GM19438 (cell line): ENCODE results near the gene PLCB3.

Experiments used
- ATAC-seq: cut with Tn5 transposase; IDR thresholded peaks from one replicate; pipeline ENCODE4 v1.9.1; 2021; ENCODE audit warnings: low read depth; ENCODE audit not compliant: unreplicated experiment

PLCB3 gene

DNA sequence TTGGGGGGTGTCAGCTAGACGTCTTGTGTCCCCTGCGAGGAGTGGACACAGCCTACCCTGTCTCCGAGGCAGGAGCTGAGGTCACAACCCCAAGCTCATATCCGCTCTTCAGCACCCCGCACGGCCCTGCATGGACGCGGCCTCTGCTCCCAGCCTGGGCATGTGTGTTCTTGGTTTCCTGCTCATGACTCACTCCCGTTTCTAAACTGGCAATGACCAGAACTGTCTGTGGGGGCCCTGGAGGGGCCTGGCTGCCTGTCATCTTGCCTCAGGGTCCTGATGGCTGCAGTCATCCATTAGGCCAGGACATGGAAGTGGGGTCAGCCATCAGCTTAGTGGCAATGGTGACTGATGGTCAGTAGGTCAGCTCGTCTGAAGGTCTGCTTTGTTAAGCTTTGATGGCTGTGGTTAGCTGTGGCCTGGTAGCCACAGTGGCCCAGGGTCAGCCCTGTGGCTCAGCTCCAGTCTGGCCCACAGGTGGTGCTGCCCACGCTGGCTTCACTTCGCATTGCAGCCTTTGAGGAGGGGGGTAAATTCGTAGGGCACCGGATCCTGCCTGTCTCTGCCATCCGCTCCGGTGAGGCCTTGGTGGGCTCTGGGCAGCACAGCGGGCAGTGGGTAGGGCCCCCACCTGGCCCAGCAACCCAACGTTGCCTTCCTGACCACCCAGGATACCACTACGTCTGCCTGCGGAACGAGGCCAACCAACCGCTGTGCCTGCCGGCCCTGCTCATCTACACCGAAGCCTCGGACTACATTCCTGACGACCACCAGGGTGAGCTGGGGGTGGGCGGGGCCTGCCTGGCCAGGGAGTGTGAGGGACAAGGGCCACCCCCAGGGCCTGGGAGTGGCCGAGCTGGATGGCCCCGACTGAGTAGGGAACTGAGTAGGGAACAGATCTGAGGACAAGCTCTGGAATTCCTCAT, 12.0 kb downstream of the PLCB3 start:
- ATAC-seq = no peak

DNA sequence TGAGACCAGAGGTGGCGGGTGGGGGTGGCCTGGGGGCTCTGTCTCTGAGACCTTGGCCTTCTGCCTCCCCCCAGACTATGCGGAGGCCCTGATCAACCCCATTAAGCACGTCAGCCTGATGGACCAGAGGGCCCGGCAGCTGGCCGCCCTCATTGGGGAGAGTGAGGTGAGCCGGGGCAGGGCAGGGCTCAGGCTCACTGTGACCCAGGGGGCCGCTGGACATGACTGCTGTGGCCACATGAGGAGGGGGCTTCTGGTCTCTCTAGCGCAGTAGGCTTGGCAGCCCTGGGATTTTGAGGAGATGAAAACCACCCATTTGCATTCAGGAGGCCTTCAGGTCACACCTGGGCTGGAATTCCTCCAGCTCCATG, 12.6 kb downstream of the PLCB3 start:
- ATAC-seq = no peak

DNA sequence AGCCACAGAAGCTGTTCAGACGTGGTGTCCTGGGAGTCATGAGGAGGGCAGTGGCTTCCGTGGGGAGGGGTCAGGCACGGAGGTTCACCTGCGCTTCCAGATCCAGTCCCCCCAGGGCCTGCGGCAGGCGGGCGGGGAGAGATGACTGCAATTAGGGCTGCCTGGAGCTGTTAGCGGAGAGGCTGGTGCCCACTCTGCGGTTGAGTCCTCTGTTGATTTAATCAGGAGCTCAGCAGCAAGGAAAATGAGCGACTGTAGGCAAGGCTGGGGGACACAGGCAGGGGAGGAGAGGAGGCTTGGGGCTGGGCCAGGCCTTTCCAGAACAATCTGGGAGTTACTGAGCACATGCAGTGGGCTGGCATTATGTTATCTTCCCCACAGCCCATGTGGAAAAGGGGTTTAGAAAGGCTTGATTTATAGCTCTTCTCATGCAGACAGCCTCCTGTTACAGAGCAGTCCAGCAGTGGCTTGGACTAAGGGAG, 13.1 kb downstream of the PLCB3 start:
- ATAC-seq = no peak

DNA sequence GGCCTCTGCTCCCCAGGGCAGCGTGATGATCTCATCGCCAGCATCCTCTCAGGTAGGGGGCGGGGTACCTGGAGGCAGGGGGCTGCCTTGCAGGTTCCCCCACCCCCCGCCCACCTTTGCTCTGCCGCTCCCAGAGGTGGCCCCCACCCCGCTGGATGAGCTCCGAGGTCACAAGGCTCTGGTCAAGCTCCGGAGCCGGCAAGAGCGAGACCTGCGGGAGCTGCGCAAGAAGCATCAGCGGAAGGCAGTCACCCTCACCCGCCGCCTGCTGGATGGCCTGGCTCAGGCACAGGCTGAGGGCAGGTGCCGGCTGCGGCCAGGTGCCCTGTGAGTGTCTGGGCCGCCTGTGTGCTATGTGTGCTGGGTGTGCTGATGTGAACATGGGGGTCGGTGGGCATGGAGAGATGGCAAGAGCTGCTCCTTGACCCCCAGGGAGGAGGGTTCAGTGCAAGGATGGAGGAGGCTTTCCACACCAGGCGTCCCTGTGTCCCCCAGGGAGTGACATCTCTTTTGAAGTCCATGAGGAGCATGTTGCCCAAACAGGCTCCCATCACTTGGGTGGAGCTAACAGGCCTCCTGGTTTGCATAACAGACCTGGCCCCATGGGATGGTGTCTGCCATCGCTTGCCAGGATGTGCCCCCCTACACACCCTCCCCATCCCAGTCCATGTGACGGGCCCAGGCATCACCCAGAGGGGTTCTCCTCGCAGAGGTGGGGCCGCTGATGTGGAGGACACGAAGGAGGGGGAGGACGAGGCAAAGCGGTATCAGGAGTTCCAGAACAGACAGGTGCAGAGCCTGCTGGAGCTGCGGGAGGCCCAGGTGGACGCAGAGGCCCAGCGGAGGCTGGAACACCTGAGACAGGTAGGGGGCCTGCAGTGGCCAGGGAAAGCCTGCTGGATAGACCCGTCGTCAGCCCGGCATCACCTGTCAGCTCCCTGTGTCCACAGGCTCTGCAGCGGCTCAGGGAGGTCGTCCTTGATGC, 14.1 kb downstream of the PLCB3 start:
- ATAC-seq = no peak

DNA sequence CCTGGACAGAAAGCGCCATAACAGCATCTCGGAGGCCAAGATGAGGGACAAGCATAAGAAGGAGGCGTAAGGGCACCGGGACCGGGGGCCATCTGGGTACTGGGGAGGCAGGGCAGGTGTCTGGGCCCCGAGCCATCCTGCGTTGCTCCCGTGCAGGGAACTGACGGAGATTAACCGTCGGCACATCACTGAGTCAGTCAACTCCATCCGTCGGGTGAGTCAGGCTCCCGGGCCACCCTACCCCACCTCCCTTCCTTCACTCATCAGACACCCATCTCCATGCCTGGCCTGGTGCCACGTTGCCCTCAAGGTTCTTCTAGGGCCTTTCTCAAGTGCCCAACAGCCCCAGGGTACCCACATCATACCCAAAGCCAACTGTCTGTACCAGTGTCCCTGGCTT, 15.0 kb downstream of the PLCB3 start:
- ATAC-seq = no peak

DNA sequence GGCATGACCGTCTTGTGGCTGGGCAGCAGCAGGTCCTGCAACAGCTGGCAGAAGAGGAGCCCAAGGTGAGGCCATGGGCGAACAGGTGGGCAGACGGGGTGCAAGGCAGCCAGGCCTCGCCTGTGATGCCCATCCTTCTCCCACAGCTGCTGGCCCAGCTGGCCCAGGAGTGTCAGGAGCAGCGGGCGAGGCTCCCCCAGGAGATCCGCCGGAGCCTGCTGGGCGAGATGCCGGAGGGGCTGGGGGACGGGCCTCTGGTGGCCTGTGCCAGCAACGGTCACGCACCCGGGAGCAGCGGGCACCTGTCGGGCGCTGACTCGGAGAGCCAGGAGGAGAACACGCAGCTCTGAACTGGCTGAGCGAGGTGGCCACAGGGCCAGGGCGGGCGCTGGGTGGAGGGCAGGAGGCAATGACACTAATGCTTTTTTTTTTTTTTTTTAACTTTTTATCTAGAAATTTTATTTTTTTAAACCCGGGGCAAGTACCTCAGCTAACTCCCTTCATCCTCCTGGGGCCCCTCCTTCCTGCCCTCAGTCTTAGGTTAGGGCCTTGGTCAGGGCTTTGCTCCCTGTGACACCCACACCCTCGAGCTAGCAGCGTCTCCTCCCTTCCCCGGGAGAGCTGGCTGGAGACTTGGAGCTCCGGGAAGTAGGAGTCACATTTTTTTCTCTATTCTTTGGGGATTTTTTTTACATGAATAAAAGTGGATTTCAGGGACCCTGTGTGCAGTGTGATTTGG, 16.0 kb downstream of the PLCB3 start:
- no peak for ATAC-seq

DNA sequence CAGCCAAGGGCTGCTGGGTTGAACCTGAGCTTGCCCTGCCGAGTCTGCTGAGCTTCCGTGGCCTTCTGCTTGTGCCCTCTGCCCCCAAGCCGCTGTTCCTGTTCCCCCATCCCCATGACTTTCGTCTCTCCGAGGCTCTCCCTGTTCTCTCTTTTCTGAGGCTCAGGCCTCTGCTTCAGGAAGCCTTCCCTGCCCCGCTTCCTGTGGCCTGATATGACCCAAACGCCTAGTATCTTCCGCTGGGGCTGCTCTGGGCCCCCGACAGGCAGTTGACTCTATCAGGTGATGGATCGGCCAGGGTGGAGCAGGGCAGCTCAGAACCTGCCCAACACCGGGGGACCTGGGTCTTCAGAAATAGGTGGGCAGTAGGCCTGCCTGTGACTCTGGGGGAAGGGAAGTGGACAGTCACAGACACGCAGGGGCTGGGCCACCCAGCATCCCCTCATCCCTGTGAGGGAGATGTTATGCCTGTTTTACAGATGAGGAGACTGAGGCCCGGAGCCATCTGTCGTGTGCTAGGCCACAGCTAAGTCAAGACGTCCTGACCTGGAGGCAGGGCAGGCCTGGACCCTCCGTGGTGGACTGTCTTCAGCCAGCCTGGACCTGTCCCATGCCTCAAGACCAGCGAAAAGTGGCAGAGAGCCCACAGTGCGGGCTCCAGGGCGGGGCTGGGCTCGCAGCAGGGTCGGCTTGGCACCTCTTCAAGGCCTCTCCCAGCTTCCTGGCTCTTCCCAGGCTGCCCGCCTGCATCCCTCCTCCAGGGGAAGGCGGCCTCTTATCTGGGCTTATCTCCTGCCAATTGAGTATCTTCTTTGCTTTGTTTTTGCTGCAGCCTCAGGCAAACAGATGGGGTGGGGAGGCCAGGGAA, 16.9 kb downstream of the PLCB3 start:
- ATAC-seq = no peak

DNA sequence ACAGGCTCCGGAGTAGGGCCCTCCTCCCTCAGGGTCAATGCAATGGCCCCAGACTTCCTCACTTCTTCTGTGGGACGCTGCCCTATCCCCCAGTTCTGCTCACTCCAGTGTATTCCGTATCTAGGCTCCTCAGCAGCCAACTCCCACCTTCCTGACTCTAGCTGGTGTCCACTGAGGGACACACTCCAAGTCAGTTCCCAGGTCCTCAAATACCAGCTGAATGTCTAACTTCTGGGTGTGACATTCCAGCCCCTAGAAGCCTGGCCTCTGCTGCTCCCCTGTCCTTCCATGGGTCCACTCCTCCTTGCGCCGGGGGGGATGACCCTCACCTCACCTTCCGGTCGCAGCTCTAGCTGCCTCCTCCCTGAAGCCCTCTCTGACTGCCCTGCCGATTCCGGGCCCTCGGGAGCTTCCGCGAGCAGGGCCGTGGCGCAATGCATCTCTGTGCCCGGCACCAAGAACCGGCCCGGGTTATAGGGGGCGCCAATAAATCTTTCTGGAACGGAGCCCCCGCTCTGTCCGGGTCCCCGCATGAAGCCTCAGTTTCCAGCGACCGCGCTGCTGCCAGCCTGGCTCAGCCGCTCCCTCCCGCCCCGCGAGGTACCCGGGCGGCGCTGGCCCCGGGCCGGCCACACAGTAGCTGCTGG, 17.7 kb downstream of the PLCB3 start:
- ATAC-seq = peak; percentile 7

DNA sequence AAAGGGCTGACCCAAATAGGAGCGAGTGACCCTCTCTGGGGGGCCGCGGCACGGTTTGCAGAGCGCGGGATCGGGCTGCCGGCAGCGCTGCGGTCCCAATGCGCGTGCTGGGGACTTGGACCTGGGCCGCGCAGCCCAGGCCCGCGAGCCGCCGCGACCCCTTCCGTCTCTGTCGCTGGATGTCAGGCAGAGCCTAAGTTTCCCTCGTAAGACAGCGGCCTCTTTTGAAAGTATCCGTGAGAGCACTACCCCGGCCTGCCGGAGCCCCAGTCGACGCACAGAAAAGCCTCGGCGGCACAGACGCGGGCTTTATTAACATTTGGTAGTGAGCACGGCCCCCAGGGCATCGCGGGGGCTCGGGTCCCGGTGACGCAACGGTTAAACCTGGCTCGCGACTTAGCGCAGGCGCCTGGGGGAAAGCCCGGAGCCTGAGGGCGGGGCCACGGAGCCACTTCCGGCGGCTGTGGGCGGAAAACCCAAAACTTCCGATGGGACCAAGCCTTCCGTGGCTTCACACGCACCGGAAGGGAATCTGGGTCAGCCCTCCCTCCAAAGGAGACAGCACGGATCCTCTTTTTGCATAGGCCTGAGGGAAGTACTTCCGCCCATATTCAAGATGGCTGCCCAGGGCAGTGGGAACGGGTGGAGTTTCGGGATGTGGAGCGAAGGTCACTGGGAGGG, 18.4 kb downstream of the PLCB3 start:
- ATAC-seq = peak; percentile 58

DNA sequence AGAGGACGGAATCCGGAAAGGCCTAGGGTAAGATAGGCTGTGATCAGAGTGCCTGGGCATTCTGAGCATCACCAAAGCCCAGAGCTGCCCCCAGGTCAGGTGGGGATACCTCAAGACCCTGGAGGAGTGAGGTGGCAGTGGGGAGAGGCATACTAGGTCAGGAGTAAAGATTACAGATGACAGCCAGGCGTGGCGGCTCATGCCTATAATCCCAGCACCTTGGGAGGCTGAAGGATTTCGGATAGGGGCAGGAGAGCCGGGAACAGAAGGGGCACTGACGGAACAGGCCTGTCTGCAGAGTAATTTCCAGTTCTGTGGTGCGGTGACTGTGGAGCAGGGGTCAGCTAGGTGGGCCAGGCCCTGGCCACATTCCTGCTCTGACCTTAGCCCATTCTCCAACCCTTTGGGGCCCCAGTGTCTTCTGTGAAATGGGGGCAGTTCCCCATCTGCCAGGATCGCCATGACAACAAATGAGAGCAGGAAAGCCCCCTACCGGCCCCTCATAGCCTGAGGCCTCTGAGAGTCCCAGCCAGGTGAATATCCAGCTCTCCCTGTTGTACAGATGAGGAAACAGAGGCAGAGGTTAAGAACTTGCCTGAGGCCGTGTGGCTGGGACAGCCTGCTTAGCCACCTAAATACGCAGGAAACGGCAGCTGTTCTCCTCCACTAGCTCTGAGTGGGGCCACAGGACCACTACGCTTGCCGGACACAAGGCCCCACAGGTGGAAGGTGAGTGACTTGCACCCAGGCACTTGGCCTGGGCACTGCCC, 23.9 kb downstream of the PLCB3 start:
- no peak for ATAC-seq

DNA sequence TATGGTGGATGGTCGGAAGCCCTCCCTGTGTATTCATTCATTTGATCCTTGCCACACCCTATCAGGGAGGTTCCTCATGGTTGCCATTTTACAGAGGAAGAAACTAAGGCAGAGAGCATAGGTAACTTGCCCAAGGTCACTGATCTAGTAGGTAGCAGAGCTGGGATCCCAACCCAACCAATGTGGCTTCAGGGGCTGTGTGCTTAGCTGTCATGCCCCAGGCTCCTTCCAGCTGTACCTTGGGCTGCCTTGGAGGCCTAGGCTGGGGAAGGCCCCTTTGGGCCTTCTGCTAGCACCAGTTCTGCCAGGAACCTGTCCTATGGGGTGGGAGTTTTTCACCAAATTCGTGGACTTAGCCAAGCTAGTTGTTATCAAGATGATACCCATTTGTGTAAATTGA, 24.5 kb downstream of the PLCB3 start:
- no peak for ATAC-seq

DNA sequence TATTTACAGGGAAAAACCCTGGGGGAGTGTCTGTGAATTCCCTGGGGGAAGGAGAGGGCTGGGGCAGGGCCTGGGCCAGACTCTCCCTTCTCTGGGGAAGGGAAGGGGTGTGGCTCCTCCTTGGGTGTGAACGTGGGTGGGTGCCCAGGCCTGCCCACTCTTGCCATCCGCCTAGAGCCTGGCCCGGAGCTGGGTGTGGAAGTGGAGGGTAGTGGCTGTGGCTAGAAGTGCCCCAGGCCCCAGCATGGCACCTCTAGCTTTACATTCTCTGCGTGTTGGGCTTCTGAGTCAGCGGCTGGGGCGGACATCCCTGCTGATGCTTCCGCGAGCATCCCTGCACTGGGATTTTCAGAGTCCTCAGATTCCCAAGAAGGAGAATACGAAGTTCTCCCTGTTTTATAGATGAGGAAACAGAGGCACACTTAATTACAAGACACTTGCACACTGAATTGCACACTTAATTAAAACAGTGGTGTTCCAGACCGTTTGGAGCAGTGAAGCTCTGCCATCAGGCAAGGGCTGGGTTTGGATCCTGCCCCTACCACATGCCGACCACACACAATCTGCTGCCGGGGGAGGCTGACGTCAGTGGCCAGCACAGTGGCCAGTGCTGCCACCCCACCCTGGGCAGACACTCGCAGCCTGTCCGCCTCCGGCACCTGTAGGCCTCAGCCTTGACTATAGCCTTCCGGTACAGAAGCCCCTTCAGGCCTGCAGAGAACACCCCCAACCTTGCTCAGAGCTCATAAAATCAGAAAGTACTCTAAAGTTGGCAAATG, 25.5 kb downstream of the PLCB3 start:
- no peak for ATAC-seq

DNA sequence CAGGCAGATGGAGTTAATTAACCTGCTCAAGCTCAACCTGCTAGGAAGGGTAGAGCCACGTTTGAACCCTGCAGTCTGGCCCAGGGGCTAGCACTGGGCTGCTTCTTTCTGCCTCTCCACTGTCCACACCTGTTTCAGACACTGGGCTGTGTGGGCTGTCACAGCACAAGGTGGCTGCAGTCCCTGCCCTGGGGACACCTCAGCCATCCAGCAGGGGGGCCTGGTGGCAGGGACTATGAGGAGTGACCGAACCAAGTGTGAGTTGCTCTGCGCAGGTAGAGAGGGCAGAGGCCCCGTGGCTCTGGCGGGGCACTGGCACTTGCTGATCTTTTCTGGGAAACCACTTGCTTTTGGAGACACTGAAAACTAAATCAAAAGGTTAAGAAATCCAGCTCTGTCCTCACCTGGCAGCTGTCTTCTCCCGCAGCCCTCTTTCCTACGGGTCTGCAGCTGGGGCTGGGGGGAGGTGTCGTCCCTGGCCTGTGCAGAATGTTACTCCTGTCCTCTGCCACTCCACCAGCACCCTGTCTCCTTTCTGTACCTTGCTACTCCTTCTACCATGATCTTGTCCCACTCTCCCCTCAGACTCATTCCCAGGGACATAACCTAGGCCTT, 27.4 kb downstream of the PLCB3 start:
- no peak for ATAC-seq

DNA sequence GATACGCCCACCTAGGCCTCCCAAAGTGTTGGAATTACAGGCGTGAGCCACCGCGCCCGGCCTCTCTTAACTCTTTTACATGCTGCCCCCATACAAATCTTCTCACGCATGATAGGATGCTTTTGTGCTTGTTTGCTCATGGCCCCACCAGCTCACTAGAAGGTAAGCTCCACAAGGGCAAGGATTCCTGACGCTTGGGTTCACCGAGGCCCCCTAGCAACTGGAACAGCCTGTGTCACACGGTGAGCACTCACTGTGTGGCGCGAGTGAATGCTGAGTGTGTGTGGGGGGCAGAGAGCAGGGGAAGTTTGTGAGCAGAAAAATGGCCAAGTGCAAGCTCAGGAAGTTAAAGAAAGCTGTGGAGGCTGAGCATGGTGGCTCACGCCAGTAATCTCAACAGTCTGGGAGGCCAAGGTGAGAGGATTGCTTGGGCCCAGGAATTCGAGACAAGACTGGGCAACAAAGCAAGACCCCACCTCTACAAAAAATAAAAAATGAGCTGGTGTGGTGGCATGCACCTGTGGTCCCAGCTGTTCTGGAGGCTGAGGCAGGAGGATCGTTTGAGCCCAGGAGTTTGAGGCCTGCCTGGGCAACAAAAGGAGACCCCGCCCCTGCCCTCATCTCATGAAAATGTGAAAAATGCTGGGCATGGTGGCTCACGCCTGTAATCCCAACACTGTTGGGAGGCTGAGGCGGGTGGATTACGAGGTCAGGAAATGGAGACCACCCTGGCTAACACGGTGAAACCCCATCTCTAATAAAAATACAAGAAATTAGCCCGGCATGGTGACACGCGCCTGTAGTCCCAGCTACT, 30.8 kb downstream of the PLCB3 start:
- no peak for ATAC-seq

DNA sequence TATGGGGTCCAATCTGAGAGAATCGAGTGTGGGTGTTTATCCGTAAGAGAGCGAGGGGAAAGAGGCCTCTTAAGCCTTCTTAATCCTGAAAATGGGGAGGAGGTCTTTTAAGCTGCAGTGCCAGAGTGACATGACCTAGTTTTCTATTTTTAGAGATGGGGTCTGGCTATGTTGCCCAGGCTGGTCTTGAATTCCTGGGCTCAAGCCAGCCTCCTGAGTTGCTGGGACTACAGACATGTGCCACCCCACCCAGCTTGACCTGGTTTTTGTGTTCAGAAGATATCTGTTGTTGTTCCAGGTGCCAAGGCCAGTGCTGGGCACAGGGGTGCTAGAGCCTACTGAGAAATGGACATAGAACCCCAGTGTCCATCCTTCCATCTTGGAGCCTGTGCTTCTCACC, 31.8 kb downstream of the PLCB3 start:
- ATAC-seq = no peak
